ENCODE results near the gene RBM47.

RBM47 gene

DNA sequence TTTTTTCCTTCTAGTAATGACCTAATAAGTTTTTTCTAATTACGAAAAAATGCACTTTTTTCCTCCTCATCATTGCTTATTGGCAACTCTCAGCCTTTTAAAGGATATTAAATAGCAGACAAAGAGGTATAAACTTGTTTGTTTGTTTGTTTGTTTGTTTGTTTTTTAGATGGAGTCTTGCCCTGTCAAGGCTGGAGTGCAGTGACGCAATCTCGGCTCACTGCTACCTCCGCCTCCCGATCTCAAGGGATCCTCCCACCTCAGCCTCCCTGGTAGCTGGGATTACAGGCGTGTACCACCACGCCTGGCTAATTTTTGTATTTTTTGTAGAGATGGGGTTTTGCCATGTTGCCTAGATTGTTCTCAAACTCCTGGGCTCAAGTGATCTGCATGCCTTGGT is 6.0 kb downstream of the RBM47 start:
- no peak for DNase-seq

DNA sequence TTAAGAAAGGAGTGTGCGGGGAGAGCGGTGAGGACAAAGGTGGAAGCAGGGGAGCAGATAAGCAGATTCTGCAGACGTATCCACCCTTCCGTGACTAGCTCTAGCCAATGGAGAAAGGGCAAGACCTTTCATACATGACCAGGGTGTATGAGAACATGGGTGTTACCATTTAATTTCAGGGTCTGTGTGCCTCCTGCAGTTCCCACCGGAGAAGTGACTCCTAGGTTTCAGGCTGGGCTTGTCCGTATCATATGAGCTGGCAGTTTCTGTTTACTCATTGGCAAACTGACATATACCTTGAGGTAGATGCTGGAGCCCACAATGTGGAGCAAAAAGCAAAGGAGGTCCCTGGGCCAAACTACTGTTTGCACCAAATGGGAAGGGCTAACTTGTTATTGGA is 6.8 kb downstream of the RBM47 start:
- no peak for DNase-seq

DNA sequence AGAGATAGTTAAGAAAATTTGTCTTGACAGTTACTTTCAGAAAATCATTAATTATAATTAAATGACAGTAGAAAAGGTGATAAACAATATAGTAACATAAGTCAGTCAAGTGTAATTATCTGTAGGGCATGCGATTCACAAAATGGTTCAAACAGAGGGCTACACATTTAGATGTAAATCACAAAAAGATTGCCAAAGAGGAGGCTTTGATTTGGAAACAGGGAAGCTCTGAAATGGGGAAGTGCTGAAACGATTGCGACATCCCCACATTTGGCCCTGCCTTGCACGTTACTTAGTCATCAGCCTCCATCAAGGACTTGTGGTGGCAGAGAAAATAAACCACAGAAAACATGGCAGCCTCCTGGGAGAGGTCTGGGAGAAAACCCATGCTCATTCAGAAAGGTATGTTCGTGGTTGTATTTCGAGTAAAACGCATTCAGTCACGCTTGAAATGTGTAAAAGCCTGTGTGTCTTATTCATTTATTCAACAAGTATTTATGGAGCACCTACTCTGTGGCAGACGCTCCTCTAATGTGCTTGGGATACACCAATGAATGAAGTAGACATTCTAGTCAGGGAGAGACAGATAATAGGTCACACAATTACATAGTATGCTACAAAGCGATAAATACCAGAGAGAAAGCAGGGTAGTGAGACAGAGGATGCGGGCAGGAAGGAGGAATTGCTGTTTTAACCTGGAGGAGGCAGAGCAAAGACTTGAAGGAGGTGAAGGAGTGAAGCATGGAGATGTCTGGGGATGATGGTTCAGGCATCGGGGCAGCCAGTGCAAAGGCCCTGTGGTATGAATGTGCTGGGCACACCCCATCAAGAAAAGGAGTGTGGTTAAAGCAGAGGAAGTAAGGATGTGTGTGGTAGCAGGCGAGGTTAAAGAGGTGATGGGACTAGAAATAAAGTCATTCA is 7.8 kb downstream of the RBM47 start:
- no peak for DNase-seq

DNA sequence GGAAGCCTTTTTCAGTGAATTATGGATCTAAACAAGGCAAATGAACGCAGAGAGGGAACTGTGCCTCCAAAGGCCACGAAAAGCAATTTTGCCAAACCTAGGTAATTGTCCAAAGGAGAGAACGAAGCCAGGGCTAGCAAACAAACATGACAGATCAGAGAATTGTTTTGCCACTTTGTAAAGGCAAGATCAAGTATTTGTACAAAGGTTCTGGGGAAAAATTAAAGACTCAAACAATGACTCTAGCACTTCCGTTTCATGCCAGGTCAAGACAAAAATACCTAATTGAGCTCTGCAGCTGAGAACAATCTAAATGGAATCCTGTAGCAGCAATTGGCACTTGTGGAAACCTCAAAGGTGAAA is 8.5 kb downstream of the RBM47 start:
- no peak for DNase-seq

DNA sequence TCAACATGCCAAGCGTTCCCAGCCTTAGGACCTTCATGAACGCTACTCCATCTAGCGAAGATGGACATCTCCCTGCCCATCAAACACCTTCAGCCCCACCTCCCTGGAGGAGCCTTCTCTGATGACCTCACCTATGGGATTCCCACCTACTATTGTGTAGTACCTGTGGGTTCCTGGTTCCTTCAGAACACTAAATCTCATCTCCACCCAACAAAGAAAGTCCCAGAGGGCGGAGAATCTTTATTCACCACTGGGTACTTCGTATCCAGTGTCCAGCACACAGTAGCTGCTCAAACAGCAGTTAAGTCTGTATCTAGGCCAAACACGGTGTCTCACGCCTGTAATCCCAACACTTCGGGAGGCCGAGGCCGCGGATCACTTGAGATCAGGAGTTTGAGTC is 10.1 kb downstream of the RBM47 start:
- no peak for DNase-seq

DNA sequence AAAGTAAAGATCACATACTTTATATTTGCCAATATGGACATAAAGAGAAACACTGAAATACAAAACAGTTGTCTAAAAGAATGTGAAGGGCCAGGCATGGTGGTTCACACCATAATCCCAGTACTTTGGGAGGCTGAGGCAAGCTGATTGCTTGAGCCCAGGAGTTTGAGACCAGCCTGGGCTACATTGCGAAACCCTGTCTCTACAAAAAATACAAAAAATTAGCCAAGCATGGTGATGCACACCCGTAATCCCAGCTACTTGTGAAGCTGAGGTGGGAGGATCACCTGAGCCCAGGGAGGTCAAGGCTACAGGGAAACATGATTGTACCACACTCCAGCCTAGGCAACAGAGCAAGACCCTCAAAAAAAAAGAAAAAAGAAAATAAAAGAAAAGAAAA is 11.8 kb downstream of the RBM47 start:
- DNase-seq: no peak

DNA sequence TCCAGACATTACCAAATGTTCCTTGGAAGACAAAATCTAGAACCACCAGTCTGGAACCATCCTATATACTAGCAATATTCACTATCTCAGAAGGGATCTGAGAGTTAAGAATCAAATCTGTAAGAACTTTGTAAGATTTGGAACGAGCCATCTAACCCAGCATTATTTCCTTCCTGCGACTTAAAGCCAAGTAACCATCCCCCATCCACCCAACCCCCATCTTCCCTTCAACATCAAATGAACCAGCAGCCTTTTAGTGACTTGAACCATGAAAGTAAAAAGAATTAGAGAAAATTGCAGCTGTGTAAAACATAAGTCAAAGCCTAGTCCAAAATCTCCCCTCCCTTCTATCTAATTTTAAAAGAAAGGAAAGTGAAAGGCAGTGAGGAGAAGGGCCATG is 15.6 kb downstream of the RBM47 start:
- DNase-seq: no peak

DNA sequence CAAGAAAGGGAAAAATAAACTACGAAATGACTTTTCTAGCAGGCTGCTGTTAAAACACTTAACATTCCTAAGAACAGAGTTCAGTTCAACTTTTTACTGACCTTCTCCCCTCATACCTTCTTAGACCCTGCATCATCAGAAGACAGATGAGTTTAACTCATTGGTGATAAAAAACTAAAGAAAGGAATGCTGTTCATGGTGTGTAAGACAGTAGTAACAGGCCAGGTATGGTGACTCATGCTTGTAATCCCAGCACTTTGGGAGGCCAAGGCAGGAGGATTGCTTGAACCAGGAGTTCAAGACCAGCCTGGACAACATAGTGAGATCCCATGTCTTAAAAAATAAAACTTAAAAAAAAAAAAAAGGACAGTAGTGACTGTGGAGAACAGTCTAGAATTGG is 16.2 kb downstream of the RBM47 start:
- no peak for DNase-seq

DNA sequence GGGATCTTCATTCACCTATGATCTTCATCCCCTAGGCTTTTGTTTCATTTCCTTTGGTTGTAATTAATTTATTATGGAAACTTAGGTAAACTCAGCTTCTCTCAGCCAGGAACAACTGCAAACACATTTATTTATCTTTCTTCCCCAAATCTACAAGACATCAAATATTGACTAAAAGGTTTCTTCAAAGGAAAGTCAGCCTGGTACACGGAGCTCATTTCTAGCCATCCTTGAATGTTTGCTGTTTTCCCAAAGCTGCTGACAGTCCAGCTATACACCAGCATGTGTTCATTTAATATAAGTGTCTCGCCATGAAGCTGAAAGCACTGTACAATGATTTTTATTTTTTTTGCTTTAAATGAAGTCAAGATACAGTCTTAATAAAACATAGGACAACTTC is 16.8 kb downstream of the RBM47 start:
- DNase-seq: no peak

DNA sequence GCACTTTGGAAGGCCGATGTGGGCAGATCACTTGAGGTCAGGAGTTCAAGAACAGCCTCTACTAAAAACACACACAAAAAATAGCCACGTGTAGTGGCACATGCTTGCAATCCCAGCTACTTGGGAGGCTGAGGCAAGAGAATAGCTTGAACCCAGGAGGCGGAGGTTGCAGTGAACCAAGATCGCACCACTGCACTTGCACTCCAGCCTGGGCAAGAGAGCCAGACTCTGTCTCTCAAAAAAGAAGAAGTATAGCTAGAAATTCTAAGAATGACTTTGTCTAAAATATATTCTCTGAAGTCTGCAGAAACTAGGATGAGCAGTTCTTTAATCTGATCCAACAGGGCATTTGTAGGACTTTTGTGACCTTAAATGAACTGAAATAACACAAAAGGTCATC is 17.4 kb downstream of the RBM47 start:
- DNase-seq: no peak

DNA sequence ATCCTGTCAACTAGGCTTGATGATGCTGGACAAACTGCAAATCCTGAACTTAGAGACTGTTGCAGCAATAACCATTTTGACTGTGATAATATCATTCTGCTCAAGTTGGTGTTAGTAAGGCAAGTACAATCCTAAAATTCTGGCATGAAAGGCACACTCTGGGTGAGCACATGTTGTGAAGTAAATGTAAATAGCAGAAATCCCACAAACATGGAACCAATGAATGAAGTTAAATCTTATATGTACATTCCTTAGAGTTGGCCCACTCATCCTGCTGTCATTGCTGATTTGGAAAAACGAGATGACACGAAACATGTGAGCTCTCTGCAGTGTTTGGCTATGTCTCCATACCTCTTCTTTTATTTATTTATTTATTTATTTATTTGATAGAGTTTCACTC is 21.0 kb downstream of the RBM47 start:
- no peak for DNase-seq

DNA sequence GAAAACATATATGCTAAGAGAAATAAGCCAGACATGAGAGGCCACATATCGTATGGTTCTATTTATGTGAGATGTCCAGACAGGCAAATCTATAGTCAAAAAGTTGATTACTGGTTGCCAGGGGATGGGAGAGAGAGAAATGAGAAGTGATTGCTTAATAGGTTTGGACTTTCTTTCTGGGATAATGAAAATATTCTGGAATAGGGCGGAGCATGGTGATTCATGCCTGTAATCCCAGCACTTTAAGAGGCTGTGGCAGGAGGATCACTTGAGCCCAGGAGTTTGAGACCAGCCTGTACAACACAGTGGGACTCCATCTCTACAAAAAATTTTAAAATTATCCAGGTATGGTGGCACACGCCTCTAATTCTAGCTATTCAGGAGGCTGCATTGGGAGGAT is 22.4 kb downstream of the RBM47 start:
- DNase-seq: no peak

DNA sequence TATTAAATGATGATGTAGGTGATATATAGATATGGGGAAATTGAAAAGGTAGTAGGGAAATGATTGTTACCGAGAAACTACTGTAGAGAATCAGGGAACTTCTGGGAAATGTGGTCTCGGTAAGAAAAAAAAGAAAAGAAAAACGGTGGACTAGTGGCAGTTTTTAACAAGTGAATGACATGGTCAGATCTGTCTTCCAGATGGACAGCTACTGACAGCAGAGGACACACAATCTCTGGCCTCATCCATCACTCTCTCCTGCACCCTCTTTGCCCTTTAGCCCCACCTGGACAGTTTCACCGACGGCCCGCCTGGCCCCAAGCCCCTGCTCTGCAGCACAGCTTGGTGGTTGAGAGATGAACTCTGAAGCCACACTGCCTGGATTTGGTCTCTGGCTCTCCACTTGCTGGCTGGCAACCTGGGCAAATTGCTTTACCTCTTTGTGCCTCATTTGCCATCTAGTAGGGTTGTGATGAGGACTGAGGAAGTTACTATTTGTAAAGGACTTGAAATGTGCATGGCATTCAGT is 23.4 kb downstream of the RBM47 start:
- no peak for DNase-seq

DNA sequence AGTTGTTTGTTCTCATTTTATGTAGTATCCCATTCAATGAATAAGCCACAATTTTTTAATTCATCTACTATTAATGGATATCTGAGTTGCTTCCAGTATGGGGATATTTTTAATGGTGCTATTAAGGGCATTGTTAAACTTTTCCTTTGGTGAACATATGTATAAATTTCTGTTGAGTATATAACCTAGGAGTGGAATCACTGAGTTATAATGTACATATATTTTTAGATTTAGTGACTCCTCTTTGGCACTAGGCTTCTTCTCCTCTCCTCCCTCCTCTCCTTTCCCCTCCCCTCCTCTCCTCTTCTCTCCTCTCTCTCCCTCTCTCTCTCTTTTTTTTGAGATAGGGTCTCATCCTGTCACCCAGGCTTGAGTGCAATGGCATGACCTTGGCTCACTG is 26.4 kb downstream of the RBM47 start:
- DNase-seq: no peak

DNA sequence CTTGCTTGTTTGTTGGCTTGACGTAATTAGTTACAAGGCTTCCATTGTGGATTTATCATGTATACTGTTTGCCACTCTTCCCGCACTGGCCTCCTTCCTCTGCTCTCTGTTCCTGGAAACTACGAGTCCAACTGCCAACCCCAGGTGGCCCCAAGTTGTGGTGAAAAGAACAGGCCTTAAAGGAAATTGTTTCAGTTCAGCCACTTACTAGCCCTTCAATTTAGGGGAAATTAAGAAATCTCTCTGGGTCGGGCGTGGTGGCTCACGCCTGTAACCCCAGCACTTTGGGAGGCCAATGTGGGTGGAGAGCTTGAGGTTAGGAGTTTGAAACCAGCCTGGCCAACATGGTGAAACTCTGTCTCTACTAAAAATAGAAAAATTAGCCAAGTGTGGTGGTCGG is 28.0 kb downstream of the RBM47 start:
- DNase-seq: no peak

DNA sequence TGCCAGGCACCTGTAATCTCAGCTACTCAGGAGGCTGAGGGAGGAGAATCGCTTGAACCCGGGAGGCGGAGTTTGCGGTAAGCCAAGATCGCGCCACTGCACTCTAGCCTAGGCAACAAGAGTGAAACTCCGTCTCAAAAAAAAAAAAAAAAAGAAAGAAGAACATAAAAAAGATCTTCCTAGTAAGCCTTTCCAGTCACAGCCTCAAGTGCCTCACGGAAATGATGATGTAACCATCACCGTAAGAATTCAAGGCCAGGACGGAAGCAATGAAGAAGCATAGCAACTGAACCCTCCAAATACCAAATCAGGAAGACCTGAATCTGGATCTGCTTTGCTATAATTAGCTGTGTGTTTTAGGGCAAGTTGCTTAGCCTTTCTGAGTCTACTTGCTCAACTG is 28.8 kb downstream of the RBM47 start:
- DNase-seq: no peak

DNA sequence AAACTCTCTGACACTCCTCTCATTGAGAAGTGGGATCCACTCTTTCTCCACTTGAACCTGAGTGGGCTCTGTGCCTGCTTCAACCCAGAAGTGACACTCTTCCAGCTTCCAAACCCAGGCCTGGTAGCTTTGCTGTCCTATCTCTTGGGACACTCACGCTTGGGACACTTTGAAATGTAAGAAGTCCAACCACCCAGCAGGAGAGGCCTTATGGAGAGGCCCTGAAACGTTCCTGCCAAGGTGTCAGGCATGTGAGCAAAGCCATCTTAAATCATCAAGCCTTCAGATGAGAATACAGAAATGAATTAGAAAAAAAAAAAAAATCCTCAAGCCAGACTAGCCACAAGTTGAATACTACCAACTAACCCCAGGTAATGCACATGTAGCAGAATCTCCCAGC is 30.2 kb downstream of the RBM47 start:
- no peak for DNase-seq

DNA sequence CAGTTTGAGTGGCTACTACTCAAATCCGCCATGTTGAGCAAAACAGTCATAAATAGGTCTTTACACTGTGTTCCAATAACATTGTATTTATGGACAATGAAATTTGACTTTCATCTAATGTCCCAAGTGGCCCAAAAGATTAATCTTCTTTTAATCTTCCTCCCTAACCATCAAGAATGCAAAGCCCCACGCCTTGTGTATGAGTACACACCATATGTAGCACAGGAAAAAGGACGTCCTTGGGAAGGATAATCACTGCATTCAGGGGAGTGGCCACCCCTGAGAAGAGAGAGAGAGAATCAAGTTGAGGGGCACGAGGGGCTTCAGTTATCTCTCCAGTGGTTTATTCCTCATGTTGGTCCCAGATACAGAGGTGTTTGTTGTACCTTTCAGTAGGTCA is 33.1 kb downstream of the RBM47 start:
- DNase-seq: no peak

DNA sequence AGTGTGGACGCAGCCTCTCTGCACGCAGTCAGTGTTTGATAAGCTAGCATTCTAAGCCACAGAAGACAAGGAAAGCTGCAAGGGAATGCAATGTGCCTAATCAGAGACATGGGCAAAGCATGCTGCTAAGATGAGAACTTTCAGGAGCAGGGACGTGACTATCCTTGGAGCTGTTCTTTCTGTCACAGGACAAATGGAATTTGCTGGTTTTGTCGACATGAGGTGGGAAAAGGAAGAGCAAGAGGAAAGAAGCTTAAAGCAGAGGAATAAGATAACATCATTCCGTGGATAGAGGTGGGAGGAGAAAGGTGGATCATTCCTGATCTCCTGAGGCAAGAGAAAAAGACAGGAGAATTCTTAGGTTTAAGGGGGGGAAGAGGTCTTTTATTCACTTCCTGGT is 33.7 kb downstream of the RBM47 start:
- DNase-seq: no peak

DNA sequence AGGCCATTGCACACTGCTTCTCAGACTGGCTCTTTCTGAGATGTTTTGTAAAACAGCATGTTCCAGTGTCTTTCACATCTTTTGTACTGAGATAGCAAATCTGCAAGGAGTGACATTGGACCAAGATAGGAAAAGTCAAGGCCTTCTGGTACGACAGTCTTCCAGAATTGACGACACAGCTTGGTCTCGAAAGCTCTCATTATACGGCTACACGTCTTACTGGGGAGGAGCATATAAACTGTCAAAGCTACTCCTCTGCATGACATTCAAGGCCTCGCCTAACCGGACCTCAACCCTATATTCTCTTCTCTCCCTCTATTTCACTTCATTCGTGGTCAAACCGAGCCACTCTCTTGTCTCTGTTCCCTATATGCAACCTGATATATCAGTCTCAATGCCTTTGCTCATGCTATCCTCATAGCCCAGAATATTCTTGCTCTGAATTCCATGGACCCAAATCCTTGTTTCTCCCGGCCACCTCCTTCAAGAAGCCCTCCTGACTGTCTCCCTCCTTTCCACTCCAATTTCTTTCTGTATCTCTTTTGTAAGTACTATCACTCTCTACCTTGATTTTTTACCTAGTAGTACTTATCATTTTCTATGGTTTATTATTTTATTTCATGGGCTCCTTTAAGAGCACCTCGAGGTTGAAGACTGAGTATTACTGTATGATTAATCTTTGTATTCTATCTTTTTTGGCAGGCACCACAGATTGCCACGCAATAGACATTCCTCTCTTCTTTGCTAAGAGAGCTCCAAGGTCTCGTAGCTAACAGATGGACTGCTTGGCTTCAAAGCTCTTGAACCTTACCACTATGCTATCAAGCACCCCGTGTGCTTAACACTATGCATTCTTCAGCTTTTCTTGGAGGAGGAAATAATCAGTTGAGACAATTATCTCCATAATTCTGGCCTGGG is 35.1 kb downstream of the RBM47 start:
- DNase-seq: no peak

DNA sequence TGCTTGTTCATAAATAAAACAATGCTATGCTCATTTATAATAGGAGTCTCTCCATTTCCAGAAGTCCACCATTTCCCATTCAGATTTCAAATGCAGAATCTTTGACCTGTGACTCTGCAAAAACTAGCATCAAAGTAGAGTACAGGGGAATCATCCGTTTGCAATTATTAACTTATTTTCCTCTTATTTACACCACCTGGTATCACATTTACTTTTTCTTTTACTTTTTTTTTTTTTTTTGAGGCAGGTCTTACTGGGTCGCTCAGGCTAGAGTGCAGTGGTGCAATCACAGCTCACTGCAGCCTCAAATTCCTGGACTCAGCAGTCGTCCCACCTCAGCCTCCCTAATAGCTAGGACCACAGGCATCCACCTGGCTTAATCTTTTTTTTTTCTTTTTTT is 37.6 kb downstream of the RBM47 start:
- no peak for DNase-seq

DNA sequence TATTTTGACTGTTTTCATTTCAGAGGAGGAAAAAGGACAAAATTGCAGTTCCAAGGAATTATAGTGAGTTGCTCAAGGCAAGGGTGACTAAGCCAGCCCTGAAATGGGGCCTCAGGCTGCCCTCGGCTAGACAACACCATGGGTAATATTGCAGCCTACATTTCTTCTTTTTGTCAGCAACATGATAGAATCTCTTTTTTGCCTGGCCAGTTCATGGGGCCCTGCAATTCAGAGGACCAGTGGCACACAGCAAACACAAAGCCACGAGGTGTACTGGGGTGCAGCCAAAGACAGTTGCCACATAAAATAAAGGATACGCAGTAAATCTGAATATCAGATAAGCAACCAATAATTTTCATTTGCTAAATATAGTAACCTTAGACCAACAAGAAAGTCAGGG is 41.8 kb downstream of the RBM47 start:
- DNase-seq: no peak

DNA sequence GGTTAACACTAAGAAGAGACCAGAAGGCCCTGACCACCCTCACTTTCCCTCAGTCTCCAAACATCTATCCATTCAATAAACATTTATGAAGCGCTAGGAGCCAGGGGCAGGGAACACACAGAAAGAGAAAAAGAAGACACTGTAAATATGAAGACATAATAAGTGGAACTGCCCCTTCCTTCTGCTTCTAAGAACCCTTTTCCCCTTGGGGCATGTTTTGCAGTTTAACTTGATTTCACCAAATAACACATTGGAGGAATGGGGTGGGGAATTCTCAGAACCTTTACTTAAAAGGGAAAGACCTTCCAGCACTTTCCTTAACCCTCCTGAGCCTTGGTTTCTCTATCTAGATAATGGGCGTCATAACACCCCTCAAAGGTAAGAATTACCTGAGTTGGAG is 42.3 kb downstream of the RBM47 start:
- no peak for DNase-seq

DNA sequence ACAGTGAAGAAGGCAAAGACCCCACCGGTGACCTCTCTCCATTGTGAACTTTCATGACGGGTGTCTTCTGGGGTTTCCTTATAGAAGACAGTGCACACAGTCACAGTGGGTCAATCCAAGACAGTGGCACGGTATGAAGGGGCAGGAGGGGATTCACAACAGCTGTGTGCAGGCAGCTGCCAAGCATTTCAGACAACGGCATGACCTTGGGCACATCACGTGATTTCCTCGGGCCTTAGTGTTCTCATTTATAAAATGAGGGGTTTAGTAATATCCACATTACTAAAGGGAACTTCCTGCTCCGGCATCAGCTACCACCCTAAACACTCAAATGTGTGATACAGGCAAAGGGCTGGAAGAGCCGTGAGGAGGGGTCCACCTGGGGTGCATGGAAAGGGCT is 42.9 kb downstream of the RBM47 start:
- no peak for DNase-seq
